ENCODE data around the gene MAD1L1.
"Not testable (repeated sequence)": the region's sequence is repeated elsewhere in the genome, so short reads cannot be mapped to it uniquely, and the experiment has no call there.

Gene MAD1L1

DNA sequence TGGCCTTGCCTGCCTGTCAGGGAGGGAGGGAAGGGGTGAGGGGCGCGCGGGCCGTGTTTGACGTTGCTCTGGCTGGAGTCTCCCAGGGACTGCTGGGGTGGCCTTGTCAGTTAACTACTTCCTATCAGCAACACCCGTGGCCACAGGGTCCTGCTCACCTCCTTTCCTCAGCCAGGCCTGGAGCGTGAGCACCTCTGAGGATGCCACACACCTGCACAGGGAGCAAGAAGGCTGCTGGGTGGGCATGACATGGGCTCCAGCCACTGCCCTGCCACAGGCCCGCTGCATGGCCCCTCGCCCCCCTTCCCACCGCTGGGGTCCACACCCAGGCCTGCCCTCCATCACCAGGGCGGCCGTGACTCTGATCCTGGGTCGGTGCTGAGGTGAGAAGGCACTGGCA is 350.3 kb downstream of the MAD1L1 start:
- Histone ChIP-seq H3K9me3 (ENCODE audit: low read depth, low read length) (no peaks in the 10 kb centered on the region), H3K27ac (no peak overlapping the region)

DNA sequence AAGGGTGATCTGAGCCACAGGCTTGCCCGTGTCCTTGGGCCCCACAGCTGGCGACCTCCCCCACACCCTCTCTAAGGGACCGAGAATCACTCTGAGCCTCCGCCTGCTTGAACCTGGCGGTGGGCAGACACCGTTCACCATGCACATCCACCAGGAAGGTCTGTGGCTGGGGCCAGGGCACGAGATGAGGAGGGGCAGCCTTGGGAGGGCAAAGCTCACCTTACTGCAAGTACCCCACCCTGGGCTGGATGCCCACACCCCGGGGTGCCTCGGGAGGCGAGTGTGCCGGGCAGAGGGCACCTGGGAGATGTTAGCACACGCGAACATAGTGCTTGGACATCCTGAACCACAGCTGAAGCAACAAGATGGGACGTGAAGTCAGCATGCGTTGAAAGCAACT is 350.8 kb downstream of the MAD1L1 start:
- no peak for DNase-seq (ENCODE audit: low read depth, low spot score)
- Histone ChIP-seq H3K9me3 (ENCODE audit: low read depth, low read length) (no peaks in the 10 kb centered on the region), H3K4me3 (no peak overlapping the region), H3K27ac (no peak overlapping the region), H3K36me3 (ENCODE audit: insufficient read depth, low read length) (no peaks in the 10 kb centered on the region; the same call in 1 of the 2 replicates), H3K9ac (ENCODE audit: insufficient read length) (no peak overlapping the region)
- TF ChIP-seq EZH2 (IDR thresholded peaks at IDR 0.05) (no peak), POLR2AphosphoS5 (IDR thresholded peaks at IDR 0.05; ENCODE audit: borderline replicate concordance, low read depth, low read length) (no peak), FOXP2 (optimal IDR thresholded peaks at IDR 0.05; ENCODE audit: control extremely low read depth, extremely low read length, insufficient read depth) (no peak)

More for the DNA sequence above, 350.3 kb downstream of the MAD1L1 start:
- no peak overlapping the region for H3K9ac ChIP-seq (ENCODE audit: insufficient read length)
- H3K36me3 ChIP-seq (ENCODE audit: insufficient read depth, low read length), result no peaks in the 10 kb centered on the region; the same call in 1 of the 2 replicates
- TF ChIP-seq POLR2AphosphoS5 (IDR thresholded peaks at IDR 0.05; ENCODE audit: borderline replicate concordance, low read depth, low read length), result no peak
- TF ChIP-seq FOXP2 (optimal IDR thresholded peaks at IDR 0.05; ENCODE audit: control extremely low read depth, extremely low read length, insufficient read depth), result no peak
- TF ChIP-seq EZH2 (IDR thresholded peaks at IDR 0.05), result no peak
- DNase-seq (ENCODE audit: low read depth, low spot score), result no peak
- no peak overlapping the region for H3K4me3 ChIP-seq

DNA sequence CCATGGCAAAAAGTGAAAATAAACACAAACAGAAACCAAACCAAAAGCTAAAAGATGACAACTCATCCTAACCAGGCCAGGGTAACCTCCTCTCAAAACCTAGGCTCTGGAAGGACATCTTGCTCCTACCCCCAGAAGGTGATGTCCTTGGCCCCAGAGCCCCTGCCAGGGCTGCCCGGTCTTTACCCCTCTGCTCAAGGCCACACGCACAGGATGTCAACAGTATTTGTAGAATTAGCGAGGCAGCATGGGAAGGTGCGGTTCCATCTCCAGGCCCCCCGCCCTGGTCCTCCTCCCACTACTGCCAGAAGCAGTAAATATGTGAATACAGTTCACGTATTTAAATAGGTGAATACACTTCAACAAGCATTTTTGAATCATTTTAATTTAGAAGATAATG is 356.1 kb downstream of the MAD1L1 start:
- not testable (repeated sequence) for H3K9me3 ChIP-seq (ENCODE audit: low read depth, low read length); DNase-seq (ENCODE audit: low read depth, low spot score); H3K9ac ChIP-seq (ENCODE audit: insufficient read length); H3K4me3 ChIP-seq; H3K27ac ChIP-seq; H3K36me3 ChIP-seq (ENCODE audit: insufficient read depth, low read length)

DNA sequence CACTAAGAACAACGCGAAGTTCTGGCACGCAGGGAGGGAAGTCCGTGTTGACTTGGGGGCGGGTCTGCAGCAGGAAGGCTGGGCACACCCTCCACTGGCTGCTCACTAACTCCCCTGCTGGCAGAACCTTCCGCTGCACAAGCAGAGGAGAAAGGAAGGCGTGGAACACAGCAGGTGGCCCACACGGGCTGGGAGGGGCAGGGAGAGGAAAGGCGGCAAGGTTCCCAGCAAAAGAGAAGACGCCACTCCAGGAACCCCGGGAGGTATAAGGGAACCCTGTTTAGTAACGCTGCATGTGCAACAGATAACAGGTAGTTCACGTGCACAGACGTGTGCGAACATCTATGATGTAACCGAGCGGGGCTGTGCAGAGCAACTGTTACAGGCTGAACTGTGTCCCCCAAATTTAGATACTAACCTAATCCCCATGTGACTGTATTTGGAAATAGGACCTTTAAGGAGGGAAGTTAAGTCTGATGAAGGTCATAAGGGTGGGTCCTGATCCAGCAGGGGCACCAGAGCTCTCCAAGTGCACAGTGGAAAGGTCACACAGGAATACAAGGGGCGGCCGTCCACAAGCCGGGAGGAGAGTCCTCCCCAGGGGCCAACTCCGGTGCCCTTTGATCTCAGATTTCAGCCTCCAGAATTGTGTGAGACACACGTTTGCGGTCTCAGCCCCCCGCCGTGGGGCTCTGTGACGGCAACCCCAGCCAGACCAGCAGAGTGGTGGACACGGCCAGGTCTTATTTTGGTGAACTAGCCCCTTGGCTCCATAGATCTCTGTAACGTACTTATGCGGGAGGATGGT is 357.1 kb downstream of the MAD1L1 start:
- not testable (repeated sequence) for H3K4me3 ChIP-seq; H3K9ac ChIP-seq (ENCODE audit: insufficient read length); H3K36me3 ChIP-seq (ENCODE audit: insufficient read depth, low read length); DNase-seq (ENCODE audit: low read depth, low spot score); H3K9me3 ChIP-seq (ENCODE audit: low read depth, low read length); H3K27ac ChIP-seq

DNA sequence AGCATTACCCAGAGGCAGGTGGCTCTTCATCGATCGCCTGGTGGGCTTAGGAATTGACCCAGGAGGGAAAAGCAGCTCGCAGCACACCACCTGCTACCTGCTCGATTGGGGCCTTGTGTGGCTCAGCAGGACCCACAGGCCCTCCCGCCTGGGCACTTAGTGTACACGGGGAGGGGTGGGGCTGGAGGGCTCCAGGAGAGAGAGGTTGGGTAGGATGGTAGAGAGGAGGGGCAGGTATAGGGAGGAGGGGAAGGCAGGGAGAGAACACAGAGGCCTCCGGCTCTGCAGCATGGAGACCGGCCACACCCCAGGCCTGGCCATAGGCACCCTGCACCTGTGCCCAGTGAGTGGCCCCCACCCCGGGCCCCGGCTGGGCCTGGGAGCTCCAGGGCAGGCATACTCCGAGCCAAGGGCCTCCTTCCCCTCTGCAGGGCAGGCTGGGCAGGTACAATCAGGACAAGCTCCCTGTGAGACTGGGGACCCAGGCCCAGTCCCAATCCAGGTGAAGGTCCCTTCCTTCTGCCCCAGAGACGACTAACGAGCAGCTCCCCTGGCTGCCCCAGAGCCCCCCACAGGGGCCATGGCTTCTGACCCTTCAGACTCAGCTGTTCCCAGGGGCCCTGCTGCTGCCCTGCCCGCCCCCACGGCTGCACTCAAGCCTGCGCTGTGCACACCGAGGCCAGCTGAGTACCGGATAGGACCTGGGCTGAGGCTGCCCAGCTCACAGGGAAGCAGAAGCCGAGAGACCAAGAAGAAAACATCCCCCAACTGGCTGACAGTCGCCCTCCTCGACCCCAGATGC is 358.0 kb downstream of the MAD1L1 start:
- H3K36me3 ChIP-seq (ENCODE audit: insufficient read depth, low read length); DNase-seq (ENCODE audit: low read depth, low spot score); H3K9ac ChIP-seq (ENCODE audit: insufficient read length): not testable (repeated sequence)

DNA sequence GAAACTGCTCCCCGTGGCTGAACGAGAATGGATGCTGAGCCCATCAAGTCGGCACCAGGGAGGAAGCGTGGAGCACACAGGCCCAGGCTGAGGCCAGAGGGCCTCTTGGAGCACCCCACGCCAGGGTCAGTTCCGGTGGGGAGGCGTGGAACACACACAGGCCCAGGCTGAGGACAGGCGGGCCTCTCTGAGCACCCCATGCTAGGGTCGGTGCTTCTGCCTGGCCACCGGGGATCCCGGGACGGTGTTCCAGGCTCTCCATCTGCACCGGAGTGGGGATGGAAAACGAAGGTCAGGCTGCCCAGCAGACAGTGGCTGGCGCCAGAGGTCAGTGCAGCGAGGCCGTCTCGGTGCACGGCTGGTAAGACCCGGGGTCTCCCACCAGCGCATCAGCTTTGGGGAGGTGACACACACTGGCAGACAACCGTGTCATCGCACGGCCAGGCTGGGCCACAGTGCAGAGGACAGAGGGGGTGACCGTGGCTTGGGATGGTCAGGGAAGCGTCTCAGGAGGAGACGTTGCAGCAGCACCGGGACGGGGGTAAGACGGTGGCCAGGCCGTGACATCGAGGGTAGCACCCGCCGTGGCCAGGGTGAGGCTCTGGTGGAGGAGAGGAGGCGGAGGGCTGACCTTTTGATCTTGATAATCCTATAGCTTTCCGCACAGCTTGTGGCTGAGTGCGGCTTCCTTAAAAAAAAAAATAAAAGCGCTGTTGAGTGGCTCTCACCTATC is 358.7 kb downstream of the MAD1L1 start:
- no peak for DNase-seq (ENCODE audit: low read depth, low spot score)
- Histone ChIP-seq H3K9me3 (ENCODE audit: low read depth, low read length) (no peaks in the 10 kb centered on the region), H3K4me3 (no peak overlapping the region), H3K27ac (no peak overlapping the region), H3K36me3 (ENCODE audit: insufficient read depth, low read length) (no peaks in the 10 kb centered on the region), H3K9ac (ENCODE audit: insufficient read length) (no peak overlapping the region)
- TF ChIP-seq EZH2 (IDR thresholded peaks at IDR 0.05) (no peak), FOXP2 (optimal IDR thresholded peaks at IDR 0.05; ENCODE audit: control extremely low read depth, extremely low read length, insufficient read depth) (no peak), POLR2AphosphoS5 (IDR thresholded peaks at IDR 0.05; ENCODE audit: borderline replicate concordance, low read depth, low read length) (no peak)

More for the DNA sequence above, 358.0 kb downstream of the MAD1L1 start:
- not testable (repeated sequence) for H3K9me3 ChIP-seq (ENCODE audit: low read depth, low read length); H3K27ac ChIP-seq; H3K4me3 ChIP-seq

DNA sequence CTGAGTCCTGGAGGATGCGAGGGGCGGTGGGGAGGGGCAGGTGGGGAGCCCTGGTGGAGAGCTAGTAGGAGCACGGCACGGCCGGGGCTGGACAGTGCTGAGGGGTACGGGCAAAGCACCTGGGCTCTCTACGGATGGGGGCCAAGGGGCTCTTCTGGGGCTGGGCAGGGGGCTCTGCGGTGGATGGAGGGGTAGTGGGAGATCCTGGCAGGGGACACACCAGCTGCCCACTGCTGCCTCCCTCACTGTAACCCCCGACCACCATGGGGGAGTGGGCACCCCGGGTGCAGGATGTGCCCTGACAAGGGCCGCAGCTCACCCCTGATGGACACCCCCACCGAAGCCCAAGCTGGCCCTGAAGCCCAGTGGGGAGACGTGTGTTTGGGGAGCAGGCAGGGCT is 359.3 kb downstream of the MAD1L1 start:
- H3K27ac ChIP-seq, result no peak overlapping the region
- no peak overlapping the region for H3K9ac ChIP-seq (ENCODE audit: insufficient read length)
- H3K36me3 ChIP-seq (ENCODE audit: insufficient read depth, low read length), result no peaks in the 10 kb centered on the region
- TF ChIP-seq FOXP2 (optimal IDR thresholded peaks at IDR 0.05; ENCODE audit: control extremely low read depth, extremely low read length, insufficient read depth) (no peak), POLR2AphosphoS5 (IDR thresholded peaks at IDR 0.05; ENCODE audit: borderline replicate concordance, low read depth, low read length) (no peak), EZH2 (IDR thresholded peaks at IDR 0.05) (no peak)
- no peak overlapping the region for H3K4me3 ChIP-seq
- no peak for DNase-seq (ENCODE audit: low read depth, low spot score)
- no peaks in the 10 kb centered on the region for H3K9me3 ChIP-seq (ENCODE audit: low read depth, low read length)

DNA sequence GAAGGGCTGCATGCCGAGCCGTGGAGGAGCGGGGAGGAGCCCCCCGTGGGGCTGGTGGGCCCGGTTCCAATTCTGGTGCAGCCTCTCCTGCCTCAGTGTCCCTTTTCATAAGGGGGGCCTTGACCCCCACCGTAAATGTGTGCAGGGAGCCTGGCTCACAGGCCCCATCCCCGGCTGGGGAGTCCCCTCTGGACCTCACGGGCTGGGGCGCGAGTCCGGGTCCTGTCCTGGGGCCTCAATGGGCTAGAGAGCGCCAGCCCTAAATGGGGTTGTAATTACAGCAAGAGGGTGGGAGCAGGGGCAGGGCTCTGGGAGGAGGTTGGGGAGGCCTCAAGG is 359.7 kb downstream of the MAD1L1 start:
- Histone ChIP-seq H3K36me3 (ENCODE audit: insufficient read depth, low read length) (no peaks in the 10 kb centered on the region), H3K9me3 (ENCODE audit: low read depth, low read length) (no peaks in the 10 kb centered on the region), H3K27ac (no peak overlapping the region), H3K4me3 (no peak overlapping the region), H3K9ac (ENCODE audit: insufficient read length) (no peak overlapping the region)
- no peak for DNase-seq (ENCODE audit: low read depth, low spot score)
- TF ChIP-seq POLR2AphosphoS5 (IDR thresholded peaks at IDR 0.05; ENCODE audit: borderline replicate concordance, low read depth, low read length) (no peak), FOXP2 (optimal IDR thresholded peaks at IDR 0.05; ENCODE audit: control extremely low read depth, extremely low read length, insufficient read depth) (no peak), EZH2 (IDR thresholded peaks at IDR 0.05) (no peak)
